NB4 (cell line): ENCODE data around the gene UAP1.

Experiments used
- CTCF ChIP-seq: IDR thresholded peaks from one replicate; pipeline ENCODE4 v1.5.1; 2012; ENCODE audit warnings: low read depth, low read length
- MYC ChIP-seq: IDR thresholded peaks from 2 replicates; pipeline ENCODE4 v1.6.1; 2011; ENCODE audit warnings: low read depth, low read length
- POLR2A ChIP-seq: IDR thresholded peaks from 2 replicates; pipeline ENCODE4 v1.6.1; 2011; ENCODE audit warnings: mild to moderate bottlenecking; ENCODE audit not compliant: insufficient read length; ENCODE audit errors: extremely low read depth
- TF ChIP-seq, protein P1 (sequence below): IDR thresholded peaks from 2 replicates; pipeline ENCODE4 v1.6.1; 2011; ENCODE audit warnings: low read depth, low read length

GRCh38 chr1:162573136-162573535 is 11.6 kb downstream of the UAP1 start:
- TF ChIP-seq CTCF (no peak), POLR2A (no peak), MYC (no peak)
- TF ChIP-seq, protein P1, sequence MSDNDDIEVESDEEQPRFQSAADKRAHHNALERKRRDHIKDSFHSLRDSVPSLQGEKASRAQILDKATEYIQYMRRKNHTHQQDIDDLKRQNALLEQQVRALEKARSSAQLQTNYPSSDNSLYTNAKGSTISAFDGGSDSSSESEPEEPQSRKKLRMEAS: no peak
